K562 (cell line): Measurements from ENCODE around the gene TSEN34. TPM values are rescaled to one million over a fixed set of nuclear protein-coding genes. Genes with fewer than 3 reads are reported as not detected.

Source experiments
- EZH2 ChIP-seq: IDR thresholded peaks from 2 replicates; pipeline ENCODE4 v1.6.1; 2012; ENCODE audit warnings: low read depth, mild to moderate bottlenecking, inconsistent platforms, low read length, borderline replicate concordance
- MAFK ChIP-seq: IDR thresholded peaks from 2 replicates; pipeline ENCODE4 v1.6.1; 2011; ENCODE audit warnings: low read length, improper control_type of control experiment
- POLR3G ChIP-seq: IDR thresholded peaks from 2 replicates; pipeline ENCODE4 v1.6.1; 2011; ENCODE audit not compliant: insufficient read length, insufficient replicate concordance; ENCODE audit errors: extremely low read depth
- SMAD1 ChIP-seq: fragments of 150-350 bp; IDR thresholded peaks from 2 replicates; pipeline ENCODE4 v1.6.1; 2014; ENCODE audit warnings: low read length, low read depth; ENCODE audit not compliant: partially characterized antibody
- SMAD4 ChIP-seq: fragments of 250-450 bp; sonication (Bioruptor Pico); conservative IDR thresholded peaks from 2 replicates; pipeline ENCODE4 v1.8.0; 2021; ENCODE audit warnings: inconsistent platforms, mild to moderate bottlenecking, moderate library complexity
- TAF1 ChIP-seq: IDR thresholded peaks from 2 replicates; pipeline ENCODE4 v1.6.1; 2011; ENCODE audit warnings: mild to moderate bottlenecking, low read length, moderate library complexity; ENCODE audit not compliant: insufficient read depth, control insufficient read depth, severe bottlenecking; ENCODE audit errors: extremely low read depth
- ZFP30 ChIP-seq: fragments of 250-450 bp; sonication (Bioruptor Pico); IDR thresholded peaks from 2 replicates; pipeline ENCODE4 v1.8.0; 2022; ENCODE audit warnings: moderate library complexity, mild to moderate bottlenecking, inconsistent platforms, borderline replicate concordance
- ZNF121 ChIP-seq: sonication (generic); formaldehyde crosslinking; conservative IDR thresholded peaks from 2 replicates; pipeline ENCODE4 v1.8.0; 2022; ENCODE audit warnings: missing genetic modification reagents
- ZNF174 ChIP-seq: fragments of 250-450 bp; sonication (Bioruptor Pico); IDR thresholded peaks from 2 replicates; pipeline ENCODE4 v1.4.0; 2020; ENCODE audit warnings: mild to moderate bottlenecking
- ZNF175 ChIP-seq: fragments of 200-800 bp; sonication (Bioruptor generic); IDR thresholded peaks from 2 replicates; pipeline ENCODE4 v1.6.1; 2016; ENCODE audit warnings: low read depth, mild to moderate bottlenecking, missing genetic modification characterization, missing compliant biosample characterization
- polyA plus RNA-seq, 8 experiments: library from polyadenylated mRNA; depleted of rRNA in 4 of 8; stranded (reverse) in 5 of 8; unstranded in 3 of 8; fragments of >200 nt; fragmentation: Nextera tagmentation in 2 of 8; fragmentation: Illumina TruSeq in 1 of 8; extraction: Ambion mirVana in 2 of 8; extraction: Trizol in 1 of 8; gene quantifications; 2 replicates each; pipeline versions ENCODE4 v1.2.1 to v1.2.3, GENCODE V29; 2011 to 2014; ENCODE audit warnings: inconsistent platforms in 1 of 8, missing spikeins in 1 of 8
- total RNA-seq, 7 experiments: library from RNA; depleted of rRNA in 6 of 7; stranded (reverse); fragments of >200 nt in 6 of 7; fragmentation: Illumina TruSeq in 2 of 7; extraction: Trizol in 2 of 7; gene quantifications; 2 replicates each; pipeline versions ENCODE4 v1.2.1 to v1.2.3, GENCODE V29; 2011 to 2021; ENCODE audit warnings: low replicate concordance in 1 of 7
- TF ChIP-seq, protein P1 (sequence below): fragments of 450-650 bp; IDR thresholded peaks from 2 replicates; pipeline ENCODE4 v1.6.1; 2016; ENCODE audit warnings: low read depth
- TF ChIP-seq, protein P2 (sequence below): IDR thresholded peaks from 2 replicates; pipeline ENCODE4 v1.6.1; 2014; ENCODE audit warnings: antibody characterized with exemption
- TF ChIP-seq, protein P3 (sequence below), 2 experiments: fragments of 200-800 bp in 1 of 2; sonication (Bioruptor generic) in 1 of 2; sonication (generic) in 1 of 2; formaldehyde crosslinking in 1 of 2; IDR thresholded peaks in 1 of 2; conservative IDR thresholded peaks in 1 of 2; 2 replicates each; pipeline versions ENCODE4 v1.5.0 to v1.6.1; 2016 to 2020; ENCODE audit warnings: missing compliant biosample characterization in 1 of 2, missing genetic modification characterization in 1 of 2, missing genetic modification reagents in 1 of 2

The TSEN34 gene
- total and polyA plus RNA-seq, 9 of the 15 experiments (the other 6 are each of a cell fraction or from before 2014, with no cell fraction given): 3.1 to 57.6 (median 29.5) TPM

DNA sequence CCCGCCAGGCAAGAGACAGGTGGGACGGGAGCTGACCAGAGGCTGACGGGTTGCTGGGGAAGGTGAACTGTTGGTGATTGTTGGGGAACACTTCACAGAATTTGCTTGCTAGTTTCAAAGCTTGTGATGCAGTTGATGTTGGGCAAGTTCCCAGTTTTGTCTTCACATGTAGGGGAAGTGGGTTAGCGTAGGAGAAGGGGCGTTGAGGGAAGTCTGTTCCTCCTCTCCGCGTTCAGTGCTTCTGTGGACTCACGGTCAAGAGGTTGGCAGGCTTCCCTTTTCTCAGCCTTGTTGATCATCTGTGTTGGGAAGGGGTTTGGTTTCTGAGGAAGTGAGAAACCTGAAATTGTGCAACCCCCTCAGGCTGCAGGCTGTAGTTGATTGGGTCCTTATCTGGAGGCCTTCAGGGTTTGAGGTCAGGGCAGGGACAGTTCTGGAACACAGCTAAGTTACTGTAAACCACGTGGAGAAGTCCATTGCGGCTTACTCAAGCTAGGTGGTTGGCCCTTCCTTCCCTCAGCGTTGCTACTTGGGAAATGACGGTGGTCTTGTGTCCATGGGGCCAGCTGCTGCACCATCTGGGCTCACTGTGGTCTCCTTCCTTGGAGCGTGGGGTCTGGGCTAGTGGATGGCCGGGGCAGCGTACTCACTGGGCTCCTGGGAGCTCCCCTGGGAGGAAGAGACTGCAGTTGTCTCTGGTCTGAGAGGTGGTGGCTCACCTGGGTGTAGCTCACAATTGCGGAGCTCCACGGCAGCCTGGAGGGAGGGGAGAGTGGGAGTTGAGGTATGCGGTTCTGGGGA, 17.1 kb downstream of the TSEN34 start (continued):
- TF ChIP-seq, protein P1, sequence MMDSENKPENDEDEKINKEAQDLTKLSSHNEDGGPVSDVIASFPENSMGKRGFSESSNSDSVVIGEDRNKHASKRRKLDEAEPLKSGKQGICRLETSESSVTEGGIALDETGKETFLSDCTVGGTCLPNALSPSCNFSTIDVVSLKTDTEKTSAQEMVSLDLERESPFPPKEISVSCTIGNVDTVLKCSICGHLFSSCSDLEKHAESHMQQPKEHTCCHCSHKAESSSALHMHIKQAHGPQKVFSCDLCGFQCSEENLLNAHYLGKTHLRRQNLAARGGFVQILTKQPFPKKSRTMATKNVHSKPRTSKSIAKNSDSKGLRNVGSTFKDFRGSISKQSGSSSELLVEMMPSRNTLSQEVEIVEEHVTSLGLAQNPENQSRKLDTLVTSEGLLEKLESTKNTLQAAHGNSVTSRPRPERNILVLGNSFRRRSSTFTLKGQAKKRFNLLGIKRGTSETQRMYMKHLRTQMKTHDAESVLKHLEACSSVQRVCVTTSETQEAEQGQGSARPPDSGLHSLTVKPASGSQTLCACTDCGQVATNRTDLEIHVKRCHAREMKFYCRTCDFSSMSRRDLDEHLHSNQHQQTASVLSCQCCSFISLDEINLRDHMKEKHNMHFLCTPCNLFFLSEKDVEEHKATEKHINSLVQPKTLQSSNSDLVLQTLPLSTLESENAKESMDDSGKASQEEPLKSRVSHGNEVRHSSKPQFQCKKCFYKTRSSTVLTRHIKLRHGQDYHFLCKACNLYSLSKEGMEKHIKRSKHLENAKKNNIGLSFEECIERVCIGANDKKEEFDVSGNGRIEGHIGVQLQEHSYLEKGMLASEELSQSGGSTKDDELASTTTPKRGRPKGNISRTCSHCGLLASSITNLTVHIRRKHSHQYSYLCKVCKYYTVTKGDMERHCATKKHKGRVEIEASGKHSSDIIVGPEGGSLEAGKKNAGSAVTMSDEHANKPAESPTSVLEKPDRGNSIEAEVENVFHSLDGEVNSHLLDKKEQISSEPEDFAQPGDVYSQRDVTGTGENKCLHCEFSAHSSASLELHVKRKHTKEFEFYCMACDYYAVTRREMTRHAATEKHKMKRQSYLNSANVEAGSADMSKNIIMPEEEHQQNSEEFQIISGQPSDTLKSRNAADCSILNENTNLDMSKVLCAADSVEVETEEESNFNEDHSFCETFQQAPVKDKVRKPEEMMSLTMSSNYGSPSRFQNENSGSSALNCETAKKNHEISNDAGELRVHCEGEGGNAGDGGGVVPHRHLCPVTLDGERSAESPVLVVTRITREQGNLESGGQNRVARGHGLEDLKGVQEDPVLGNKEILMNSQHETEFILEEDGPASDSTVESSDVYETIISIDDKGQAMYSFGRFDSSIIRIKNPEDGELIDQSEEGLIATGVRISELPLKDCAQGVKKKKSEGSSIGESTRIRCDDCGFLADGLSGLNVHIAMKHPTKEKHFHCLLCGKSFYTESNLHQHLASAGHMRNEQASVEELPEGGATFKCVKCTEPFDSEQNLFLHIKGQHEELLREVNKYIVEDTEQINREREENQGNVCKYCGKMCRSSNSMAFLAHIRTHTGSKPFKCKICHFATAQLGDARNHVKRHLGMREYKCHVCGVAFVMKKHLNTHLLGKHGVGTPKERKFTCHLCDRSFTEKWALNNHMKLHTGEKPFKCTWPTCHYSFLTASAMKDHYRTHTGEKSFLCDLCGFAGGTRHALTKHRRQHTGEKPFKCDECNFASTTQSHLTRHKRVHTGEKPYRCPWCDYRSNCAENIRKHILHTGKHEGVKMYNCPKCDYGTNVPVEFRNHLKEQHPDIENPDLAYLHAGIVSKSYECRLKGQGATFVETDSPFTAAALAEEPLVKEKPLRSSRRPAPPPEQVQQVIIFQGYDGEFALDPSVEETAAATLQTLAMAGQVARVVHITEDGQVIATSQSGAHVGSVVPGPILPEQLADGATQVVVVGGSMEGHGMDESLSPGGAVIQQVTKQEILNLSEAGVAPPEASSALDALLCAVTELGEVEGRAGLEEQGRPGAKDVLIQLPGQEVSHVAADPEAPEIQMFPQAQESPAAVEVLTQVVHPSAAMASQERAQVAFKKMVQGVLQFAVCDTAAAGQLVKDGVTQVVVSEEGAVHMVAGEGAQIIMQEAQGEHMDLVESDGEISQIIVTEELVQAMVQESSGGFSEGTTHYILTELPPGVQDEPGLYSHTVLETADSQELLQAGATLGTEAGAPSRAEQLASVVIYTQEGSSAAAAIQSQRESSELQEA: no peak
- TF ChIP-seq SMAD1 (peak; percentile 84), EZH2 (no peak), ZNF174 (CRISPR knock-in tag) (no peak), ZFP30 (no peak), ZNF175 (CRISPR knock-in tag) (no peak), MAFK (no peak; the same call in 1 of the 2 replicates), SMAD4 (CRISPR knock-in tag) (peak; percentile 89), POLR3G (no peak), ZNF121 (CRISPR knock-in tag) (no peak), TAF1 (no peak)
- TF ChIP-seq, protein P2, sequence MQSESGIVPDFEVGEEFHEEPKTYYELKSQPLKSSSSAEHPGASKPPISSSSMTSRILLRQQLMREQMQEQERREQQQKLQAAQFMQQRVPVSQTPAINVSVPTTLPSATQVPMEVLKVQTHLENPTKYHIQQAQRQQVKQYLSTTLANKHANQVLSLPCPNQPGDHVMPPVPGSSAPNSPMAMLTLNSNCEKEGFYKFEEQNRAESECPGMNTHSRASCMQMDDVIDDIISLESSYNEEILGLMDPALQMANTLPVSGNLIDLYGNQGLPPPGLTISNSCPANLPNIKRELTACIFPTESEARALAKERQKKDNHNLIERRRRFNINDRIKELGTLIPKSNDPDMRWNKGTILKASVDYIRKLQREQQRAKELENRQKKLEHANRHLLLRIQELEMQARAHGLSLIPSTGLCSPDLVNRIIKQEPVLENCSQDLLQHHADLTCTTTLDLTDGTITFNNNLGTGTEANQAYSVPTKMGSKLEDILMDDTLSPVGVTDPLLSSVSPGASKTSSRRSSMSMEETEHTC: peak; percentile 38; the same call in 1 of the 2 replicates
- TF ChIP-seq, protein P3, sequence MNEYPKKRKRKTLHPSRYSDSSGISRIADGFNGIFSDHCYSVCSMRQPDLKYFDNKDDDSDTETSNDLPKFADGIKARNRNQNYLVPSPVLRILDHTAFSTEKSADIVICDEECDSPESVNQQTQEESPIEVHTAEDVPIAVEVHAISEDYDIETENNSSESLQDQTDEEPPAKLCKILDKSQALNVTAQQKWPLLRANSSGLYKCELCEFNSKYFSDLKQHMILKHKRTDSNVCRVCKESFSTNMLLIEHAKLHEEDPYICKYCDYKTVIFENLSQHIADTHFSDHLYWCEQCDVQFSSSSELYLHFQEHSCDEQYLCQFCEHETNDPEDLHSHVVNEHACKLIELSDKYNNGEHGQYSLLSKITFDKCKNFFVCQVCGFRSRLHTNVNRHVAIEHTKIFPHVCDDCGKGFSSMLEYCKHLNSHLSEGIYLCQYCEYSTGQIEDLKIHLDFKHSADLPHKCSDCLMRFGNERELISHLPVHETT (CRISPR knock-in tag; conservative IDR thresholded peaks at IDR 0.05 in 1 of 2, IDR thresholded peaks at IDR 0.05 in 1 of 2): peak in 1 of 2 experiments; percentile 83; a peak in 2 of 4 replicates
